SK-MEL-5 (cell line): ENCODE data around the gene GPRC5C. TPM values are rescaled to one million over a fixed set of nuclear protein-coding genes. Genes with fewer than 3 reads are reported as not detected.
"Not testable (repeated sequence)": the region's sequence is repeated elsewhere in the genome, so short reads cannot be mapped to it uniquely, and the experiment has no call there.

Experiments
- DNase-seq: peaks from one replicate; pipeline ENCODE4 v3.0.0-alpha.2; 2016; ENCODE audit warnings: low read depth, low spot score
- in situ Hi-C: cut with HindIII; loops from 2 replicates; pipeline ENCODE4 v1.10.0; 2016; ENCODE audit warnings: low sequenced_read_pairs, high pct_unique_total_duplicates, low pct_unique_long_range_greater_than_20kb
- small RNA-seq, 2 experiments: library from RNA; depleted of rRNA; stranded (forward); fragments of <200 nt; gene quantifications; one replicate each; pipeline ENCODE3, GENCODE V24; 2014
- total RNA-seq: library from RNA; depleted of rRNA; stranded (reverse); fragments of >200 nt; shearing (Covaris generic); gene quantifications from 2 replicates; pipeline ENCODE4 v1.2.3, GENCODE V29; 2014; rRNA removed

The GPRC5C gene
- total RNA-seq, 1 experiment from 2014 or later: 0.45 TPM

GRCh38 chr17:74475189-74475588, 43.3 kb downstream of the GPRC5C start:
- in situ Hi-C loops: loop anchor here (10.0 kb wide), 1 partner anchor 170 kb away; no protein-coding TSS in a partner anchor
- no peak for DNase-seq

DNA sequence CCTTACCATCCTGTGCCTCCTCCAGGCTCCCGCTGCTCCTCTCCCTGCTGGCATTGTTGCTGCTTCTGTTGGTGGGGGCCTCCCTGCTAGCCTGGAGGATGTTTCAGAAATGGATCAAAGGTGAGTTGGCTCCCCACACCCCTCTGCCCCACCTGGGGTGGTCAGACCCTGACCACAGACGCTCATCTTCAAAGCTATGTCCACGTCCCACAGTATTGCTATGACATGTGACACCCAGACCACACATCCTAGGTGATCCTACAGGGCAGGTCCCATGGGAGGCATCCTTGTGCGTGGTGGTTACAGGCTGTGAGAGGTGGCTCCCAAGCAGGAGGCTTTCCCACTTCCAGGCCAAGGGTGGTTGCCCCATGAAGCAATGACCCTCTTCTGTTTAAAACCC, 45.5 kb downstream of the GPRC5C start:
- no peak for DNase-seq
- in situ Hi-C loops: loop anchor here (10.0 kb wide), 1 partner anchor 173 kb away; no protein-coding TSS in a partner anchor

- in situ Hi-C loops: loop anchor here (10.0 kb wide), 1 partner anchor 174 kb away; no protein-coding TSS in a partner anchor
- DNase-seq: no peak
Measured at GRCh38 chr17:74478420-74479100, 46.7 kb downstream of the GPRC5C start.

DNA sequence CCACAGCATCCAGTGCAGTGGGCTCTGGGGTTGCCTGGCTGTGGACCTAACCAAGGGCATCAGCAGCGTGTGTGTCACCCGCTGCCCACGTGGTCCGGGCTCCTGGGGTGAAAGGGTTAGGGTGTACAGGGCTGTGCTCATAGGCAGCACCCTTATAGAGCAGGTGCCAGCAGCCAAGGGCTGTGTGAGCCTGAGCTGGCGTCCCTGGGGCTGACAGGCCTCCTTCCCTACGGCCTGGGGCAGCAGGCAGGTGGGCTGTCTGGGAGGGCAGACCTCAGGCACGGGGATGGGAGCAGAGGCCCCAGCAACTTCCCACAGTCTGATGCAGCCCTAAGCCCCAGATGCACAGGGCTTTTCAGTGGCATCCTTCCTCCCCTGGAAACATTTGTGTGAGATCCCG, 48.4 kb downstream of the GPRC5C start:
- no peak for DNase-seq
- in situ Hi-C loops: no loop called here

- in situ Hi-C loops: no loop called here
- DNase-seq: no peak
Measured at GRCh38 chr17:74481621-74482020, 49.7 kb downstream of the GPRC5C start.

- in situ Hi-C loops: no loop called here
Measured at GRCh38 chr17:74484066-74484465, 52.2 kb downstream of the GPRC5C start.

GRCh38 chr17:74485022-74485743, 53.3 kb downstream of the GPRC5C start:
- DNase-seq: no peak
- in situ Hi-C loops: no loop called here

More at GRCh38 chr17:74484066-74484465, 52.2 kb downstream of the GPRC5C start:
- DNase-seq: no peak

- DNase-seq: no peak
- in situ Hi-C loops: no loop called here
Measured at GRCh38 chr17:74485841-74486240, 54.0 kb downstream of the GPRC5C start.

DNA sequence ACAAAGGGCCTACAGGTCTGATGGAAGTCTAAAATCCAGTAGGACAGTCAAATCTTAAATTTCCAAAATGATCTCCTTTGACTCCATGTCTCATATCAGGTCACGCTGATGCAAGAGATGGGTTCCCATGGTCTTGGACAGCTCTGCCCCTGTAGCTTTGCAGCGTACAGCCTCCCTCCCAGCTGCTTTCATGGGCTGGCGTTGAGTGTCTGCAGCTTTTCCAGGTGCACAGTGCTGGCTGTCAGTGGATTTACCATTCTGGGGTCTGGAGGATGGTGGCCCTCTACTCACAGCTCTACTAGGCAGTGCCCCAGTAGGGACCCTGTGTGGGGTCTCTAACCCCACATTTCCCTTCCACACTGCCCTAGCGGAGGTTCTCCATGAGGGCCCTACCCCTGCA, 56.4 kb downstream of the GPRC5C start:
- in situ Hi-C loops, DNase-seq: not testable (repeated sequence)

- DNase-seq: no peak
- in situ Hi-C loops: no loop called here
Measured at GRCh38 chr17:74490716-74491115, 58.8 kb downstream of the GPRC5C start.

GRCh38 chr17:74491626-74492025, 59.7 kb downstream of the GPRC5C start:
- in situ Hi-C loops: no loop called here
- DNase-seq: no peak

DNA sequence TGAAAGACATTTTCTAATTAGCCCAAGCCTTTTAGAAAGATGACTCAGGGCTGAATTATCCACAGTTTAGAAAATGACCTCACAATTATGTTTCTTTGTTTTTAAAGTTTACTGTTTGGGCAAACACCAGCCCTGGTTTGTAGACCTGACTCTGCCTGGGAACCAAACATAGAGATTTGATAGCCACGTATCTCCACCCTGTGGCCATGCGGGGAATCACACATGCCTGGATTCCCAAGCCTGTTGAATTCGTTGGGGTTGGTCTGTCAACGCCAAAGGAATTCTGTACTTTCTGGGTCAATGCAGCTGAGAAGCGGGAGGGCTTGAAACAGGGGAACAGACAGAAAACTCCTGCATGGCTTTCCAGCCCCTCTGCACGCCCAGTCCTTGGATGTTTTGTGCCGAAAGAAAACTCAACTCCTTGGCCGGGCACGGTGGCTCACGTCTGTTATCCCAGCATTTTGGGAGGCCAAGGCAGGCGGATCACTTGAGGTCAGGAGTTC, 61.5 kb downstream of the GPRC5C start:
- in situ Hi-C loops: no loop called here
- DNase-seq: peak; percentile 93

Small RNA genes lying within 50 kb of the gene (small RNA-seq; reads per million reads assigned to genes)
- gene RNA5SP448: 0.04 to 0.10 reads per million in 2 experiments

Other genes with a start within 250 kb of the GPRC5C start
- 7,933 and 8,102 TPM in 2 replicates for gene RPL38, start 228.4 kb upstream of the GPRC5C start, total RNA-seq
- 72.7 and 72.9 TPM in 2 replicates for gene TTYH2, start 218.5 kb upstream of the GPRC5C start, total RNA-seq
- gene DNAI2, start 157.9 kb upstream of the GPRC5C start, total RNA-seq: not detected in 2 replicates
- gene KIF19, start 105.9 kb upstream of the GPRC5C start, total RNA-seq: 0.11 TPM in 1 of 2 replicates, not detected in the other
- gene BTBD17, start 70.2 kb upstream of the GPRC5C start, total RNA-seq: not detected in 2 replicates
- gene GPR142, start 64.6 kb upstream of the GPRC5C start, total RNA-seq: not detected in 2 replicates
- gene CD300A, start 34.5 kb downstream of the GPRC5C start, total RNA-seq: not detected in 2 replicates
- gene CD300LB, start 99.4 kb downstream of the GPRC5C start, total RNA-seq: not detected in 2 replicates
- 0.26 TPM in 1 of 2 replicates, not detected in the other for gene CD300C, start 114.0 kb downstream of the GPRC5C start, total RNA-seq
- not detected in 2 replicates for gene CD300H, start 135.4 kb downstream of the GPRC5C start, total RNA-seq
- not detected in 2 replicates for gene CD300LD, start 160.2 kb downstream of the GPRC5C start, total RNA-seq
- gene CD300E, start 191.7 kb downstream of the GPRC5C start, total RNA-seq: not detected in 2 replicates